Measurements from ENCODE around the gene RNU6-7. TPM values are rescaled to one million over a fixed set of nuclear protein-coding genes. Genes with fewer than 3 reads are reported as not detected.

Gene RNU6-7
- total and polyA plus RNA-seq, 2 experiments from 2014 or later: not detected

- no peaks in the 10 kb centered on the region for H3K36me3 ChIP-seq
- no peak for DNase-seq (ENCODE audit: low read depth in 1 of 2, low spot score in 1 of 2)
- H3K4me1 ChIP-seq (ENCODE audit: low read depth): no peaks in the 10 kb centered on the region
- no peaks in the 10 kb centered on the region for H3K9me3 ChIP-seq (ENCODE audit: low read depth)
- no peaks in the 10 kb centered on the region for H3K27me3 ChIP-seq
- TF ChIP-seq CTCF (IDR thresholded peaks at IDR 0.05; ENCODE audit: low read depth, low read length): no peak
- H3K4me3 ChIP-seq: no peak overlapping the region
- H3K27ac ChIP-seq: no peak overlapping the region
Measured at GRCh38 chr14:32171469-32171868, 30.4 kb upstream of the RNU6-7 start.

- no peak overlapping the region for H3K4me3 ChIP-seq
- no peak for DNase-seq (ENCODE audit: low read depth in 1 of 2, low spot score in 1 of 2)
- no peaks in the 10 kb centered on the region for H3K36me3 ChIP-seq
- no peak for TF ChIP-seq CTCF (IDR thresholded peaks at IDR 0.05; ENCODE audit: low read depth, low read length)
- H3K4me1 ChIP-seq (ENCODE audit: low read depth): peaks cover 7% of the 10 kb centered on the region
- H3K9me3 ChIP-seq (ENCODE audit: low read depth): no peaks in the 10 kb centered on the region
- H3K27me3 ChIP-seq: no peaks in the 10 kb centered on the region
- H3K27ac ChIP-seq: no peak overlapping the region
Measured at GRCh38 chr14:32183151-32184058, 18.4 kb upstream of the RNU6-7 start.

- peaks cover 7% of the 10 kb centered on the region for H3K4me1 ChIP-seq (ENCODE audit: low read depth)
- no peak overlapping the region for H3K27ac ChIP-seq
- H3K4me3 ChIP-seq: no peak overlapping the region
- no peak for TF ChIP-seq CTCF (IDR thresholded peaks at IDR 0.05; ENCODE audit: low read depth, low read length)
- no peaks in the 10 kb centered on the region for H3K36me3 ChIP-seq
- H3K27me3 ChIP-seq: no peaks in the 10 kb centered on the region
- DNase-seq (ENCODE audit: low read depth in 1 of 2, low spot score in 1 of 2): no peak
- no peaks in the 10 kb centered on the region for H3K9me3 ChIP-seq (ENCODE audit: low read depth)
Measured at GRCh38 chr14:32185097-32185496, 16.7 kb upstream of the RNU6-7 start.

- no peak for TF ChIP-seq CTCF (IDR thresholded peaks at IDR 0.05; ENCODE audit: low read depth, low read length)
- no peak for DNase-seq (ENCODE audit: low read depth in 1 of 2, low spot score in 1 of 2)
- no peaks in the 10 kb centered on the region for H3K27me3 ChIP-seq
- H3K27ac ChIP-seq: no peak overlapping the region
- no peaks in the 10 kb centered on the region for H3K9me3 ChIP-seq (ENCODE audit: low read depth)
- peaks cover 7% of the 10 kb centered on the region for H3K4me1 ChIP-seq (ENCODE audit: low read depth)
- H3K4me3 ChIP-seq: no peak overlapping the region
- no peaks in the 10 kb centered on the region for H3K36me3 ChIP-seq
Measured at GRCh38 chr14:32186248-32186647, 15.6 kb upstream of the RNU6-7 start.

GRCh38 chr14:32189811-32190210 lies 12.0 kb upstream of the RNU6-7 start:
- Histone ChIP-seq H3K4me3 (no peak overlapping the region), H3K36me3 (no peaks in the 10 kb centered on the region), H3K9me3 (ENCODE audit: low read depth) (no peaks in the 10 kb centered on the region), H3K4me1 (ENCODE audit: low read depth) (no peaks in the 10 kb centered on the region), H3K27ac (no peak overlapping the region), H3K27me3 (no peaks in the 10 kb centered on the region)
- DNase-seq (ENCODE audit: low read depth in 1 of 2, low spot score in 1 of 2): no peak
- no peak for TF ChIP-seq CTCF (IDR thresholded peaks at IDR 0.05; ENCODE audit: low read depth, low read length)

Data from cardiac muscle cell (in vitro differentiated cells and primary cell).